Measurements from ENCODE around the gene SLC5A1. TPM values are rescaled to one million over a fixed set of nuclear protein-coding genes. Genes with fewer than 3 reads are reported as not detected.

Gene SLC5A1
- total and polyA plus RNA-seq, 2 of the 8 experiments (the other 6 are each of a cell fraction or from before 2014, with no cell fraction given), result 0.06 TPM; not detected in 1

DNA sequence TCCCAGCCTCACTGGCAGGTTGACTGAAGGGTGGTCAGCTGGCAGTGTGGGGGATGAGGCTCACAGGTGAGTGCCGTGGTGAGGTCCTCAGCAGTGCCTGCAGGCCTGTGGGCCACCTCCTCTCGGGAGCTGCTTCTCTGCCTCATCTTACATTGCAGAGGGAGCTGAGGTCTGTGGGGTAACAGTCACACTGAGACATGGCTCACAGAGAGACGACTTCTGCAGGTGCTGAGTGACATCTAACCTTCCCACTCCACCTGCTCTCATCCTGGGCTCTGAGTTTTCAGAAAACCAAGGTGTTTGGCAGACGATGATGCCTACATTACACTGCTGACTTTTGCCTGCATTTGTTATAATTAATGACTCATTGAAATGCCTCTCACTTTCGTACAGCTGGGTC is 8.8 kb upstream of the SLC5A1 start (continued):
- TF ChIP-seq, protein P1, sequence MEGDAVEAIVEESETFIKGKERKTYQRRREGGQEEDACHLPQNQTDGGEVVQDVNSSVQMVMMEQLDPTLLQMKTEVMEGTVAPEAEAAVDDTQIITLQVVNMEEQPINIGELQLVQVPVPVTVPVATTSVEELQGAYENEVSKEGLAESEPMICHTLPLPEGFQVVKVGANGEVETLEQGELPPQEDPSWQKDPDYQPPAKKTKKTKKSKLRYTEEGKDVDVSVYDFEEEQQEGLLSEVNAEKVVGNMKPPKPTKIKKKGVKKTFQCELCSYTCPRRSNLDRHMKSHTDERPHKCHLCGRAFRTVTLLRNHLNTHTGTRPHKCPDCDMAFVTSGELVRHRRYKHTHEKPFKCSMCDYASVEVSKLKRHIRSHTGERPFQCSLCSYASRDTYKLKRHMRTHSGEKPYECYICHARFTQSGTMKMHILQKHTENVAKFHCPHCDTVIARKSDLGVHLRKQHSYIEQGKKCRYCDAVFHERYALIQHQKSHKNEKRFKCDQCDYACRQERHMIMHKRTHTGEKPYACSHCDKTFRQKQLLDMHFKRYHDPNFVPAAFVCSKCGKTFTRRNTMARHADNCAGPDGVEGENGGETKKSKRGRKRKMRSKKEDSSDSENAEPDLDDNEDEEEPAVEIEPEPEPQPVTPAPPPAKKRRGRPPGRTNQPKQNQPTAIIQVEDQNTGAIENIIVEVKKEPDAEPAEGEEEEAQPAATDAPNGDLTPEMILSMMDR (IDR thresholded peaks at IDR 0.05; ENCODE audit: control extremely low read depth in 1 of 3, insufficient read depth in 1 of 3, low read depth in 1 of 3, low read length in 3 of 3), result no peak
- TF ChIP-seq CHD2 (IDR thresholded peaks at IDR 0.05; ENCODE audit: low read length) (no peak), GTF2F1 (IDR thresholded peaks at IDR 0.05; ENCODE audit: borderline replicate concordance, low read depth, low read length) (no peak), SIX5 (IDR thresholded peaks at IDR 0.05; ENCODE audit: low read depth, low read length) (no peak)
- TF ChIP-seq, protein P2, sequence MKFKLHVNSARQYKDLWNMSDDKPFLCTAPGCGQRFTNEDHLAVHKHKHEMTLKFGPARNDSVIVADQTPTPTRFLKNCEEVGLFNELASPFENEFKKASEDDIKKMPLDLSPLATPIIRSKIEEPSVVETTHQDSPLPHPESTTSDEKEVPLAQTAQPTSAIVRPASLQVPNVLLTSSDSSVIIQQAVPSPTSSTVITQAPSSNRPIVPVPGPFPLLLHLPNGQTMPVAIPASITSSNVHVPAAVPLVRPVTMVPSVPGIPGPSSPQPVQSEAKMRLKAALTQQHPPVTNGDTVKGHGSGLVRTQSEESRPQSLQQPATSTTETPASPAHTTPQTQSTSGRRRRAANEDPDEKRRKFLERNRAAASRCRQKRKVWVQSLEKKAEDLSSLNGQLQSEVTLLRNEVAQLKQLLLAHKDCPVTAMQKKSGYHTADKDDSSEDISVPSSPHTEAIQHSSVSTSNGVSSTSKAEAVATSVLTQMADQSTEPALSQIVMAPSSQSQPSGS (IDR thresholded peaks at IDR 0.05; ENCODE audit: low read length), result no peak

All from H1 (cell line).